ENCODE results near the gene GRIN2C.

The GRIN2C gene

GRCh38 chr17:74879308-74879707, 19.6 kb upstream of the GRIN2C start:
- H3K4me3 ChIP-seq (ENCODE audit: low read length) = no peak overlapping the region
- no peak for TF ChIP-seq CTCF (IDR thresholded peaks at IDR 0.05; ENCODE audit: insufficient read depth, low read depth, low read length, missing control alignments)
- no peak for DNase-seq (ENCODE audit: low read depth)

GRCh38 chr17:74878658-74879057, 19.0 kb upstream of the GRIN2C start:
- TF ChIP-seq CTCF (IDR thresholded peaks at IDR 0.05; ENCODE audit: insufficient read depth, low read depth, low read length, missing control alignments) = no peak
- no peak for DNase-seq (ENCODE audit: low read depth)
- no peak overlapping the region for H3K4me3 ChIP-seq (ENCODE audit: low read length)

GRCh38 chr17:74877592-74878548, 18.2 kb upstream of the GRIN2C start:
- DNase-seq (ENCODE audit: low read depth) = peak; percentile 94
- TF ChIP-seq CTCF (IDR thresholded peaks at IDR 0.05; ENCODE audit: insufficient read depth, low read depth, low read length, missing control alignments) = no peak
- no peak overlapping the region for H3K4me3 ChIP-seq (ENCODE audit: low read length)

DNA sequence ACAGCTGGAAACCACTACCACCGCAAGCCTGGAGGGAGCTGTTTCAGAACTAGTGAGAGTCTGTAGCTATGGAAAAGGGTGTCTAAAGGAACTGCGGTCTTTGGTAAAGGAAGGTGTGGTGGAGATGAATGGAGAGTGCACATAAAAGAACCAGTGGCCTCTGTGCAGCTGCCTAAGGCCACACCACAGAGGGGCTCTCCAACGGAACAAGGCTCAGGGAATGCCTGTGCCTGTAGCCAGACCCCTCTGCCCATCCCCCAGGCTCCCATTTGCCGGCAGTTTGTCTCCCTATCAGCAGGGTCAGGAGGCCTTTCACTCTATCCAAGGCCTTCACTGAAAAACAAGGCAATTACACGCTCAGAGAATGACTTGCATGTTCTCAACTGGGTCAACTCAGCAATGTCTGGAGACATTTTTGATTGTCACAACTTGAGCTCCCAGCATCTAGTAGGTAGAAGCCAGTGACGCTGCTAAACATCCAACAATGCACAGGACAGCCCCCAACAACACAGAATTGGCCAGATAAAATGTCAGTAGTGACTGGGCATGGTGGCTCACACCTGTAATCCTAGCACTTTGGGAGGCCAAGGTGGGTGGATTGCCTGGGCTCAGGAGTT, 16.4 kb upstream of the GRIN2C start:
- no peak for DNase-seq (ENCODE audit: low read depth)
- TF ChIP-seq CTCF (IDR thresholded peaks at IDR 0.05; ENCODE audit: insufficient read depth, low read depth, low read length, missing control alignments) = no peak
- H3K4me3 ChIP-seq (ENCODE audit: low read length) = no peak overlapping the region

GRCh38 chr17:74875155-74875976, 15.7 kb upstream of the GRIN2C start:
- TF ChIP-seq CTCF (IDR thresholded peaks at IDR 0.05; ENCODE audit: insufficient read depth, low read depth, low read length, missing control alignments) = no peak
- no peak overlapping the region for H3K4me3 ChIP-seq (ENCODE audit: low read length)
- DNase-seq (ENCODE audit: low read depth) = no peak

GRCh38 chr17:74874615-74875037, 14.9 kb upstream of the GRIN2C start:
- DNase-seq (ENCODE audit: low read depth) = no peak
- H3K4me3 ChIP-seq (ENCODE audit: low read length) = no peak overlapping the region
- no peak for TF ChIP-seq CTCF (IDR thresholded peaks at IDR 0.05; ENCODE audit: insufficient read depth, low read depth, low read length, missing control alignments)

Data from epithelial cell of esophagus (primary cell).